ENCODE results near the gene ITM2C.
A peak's percentile ranks its signal among the peaks of the same experiment; 100 is the strongest.

Gene ITM2C, protein sequence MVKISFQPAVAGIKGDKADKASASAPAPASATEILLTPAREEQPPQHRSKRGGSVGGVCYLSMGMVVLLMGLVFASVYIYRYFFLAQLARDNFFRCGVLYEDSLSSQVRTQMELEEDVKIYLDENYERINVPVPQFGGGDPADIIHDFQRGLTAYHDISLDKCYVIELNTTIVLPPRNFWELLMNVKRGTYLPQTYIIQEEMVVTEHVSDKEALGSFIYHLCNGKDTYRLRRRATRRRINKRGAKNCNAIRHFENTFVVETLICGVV

DNA sequence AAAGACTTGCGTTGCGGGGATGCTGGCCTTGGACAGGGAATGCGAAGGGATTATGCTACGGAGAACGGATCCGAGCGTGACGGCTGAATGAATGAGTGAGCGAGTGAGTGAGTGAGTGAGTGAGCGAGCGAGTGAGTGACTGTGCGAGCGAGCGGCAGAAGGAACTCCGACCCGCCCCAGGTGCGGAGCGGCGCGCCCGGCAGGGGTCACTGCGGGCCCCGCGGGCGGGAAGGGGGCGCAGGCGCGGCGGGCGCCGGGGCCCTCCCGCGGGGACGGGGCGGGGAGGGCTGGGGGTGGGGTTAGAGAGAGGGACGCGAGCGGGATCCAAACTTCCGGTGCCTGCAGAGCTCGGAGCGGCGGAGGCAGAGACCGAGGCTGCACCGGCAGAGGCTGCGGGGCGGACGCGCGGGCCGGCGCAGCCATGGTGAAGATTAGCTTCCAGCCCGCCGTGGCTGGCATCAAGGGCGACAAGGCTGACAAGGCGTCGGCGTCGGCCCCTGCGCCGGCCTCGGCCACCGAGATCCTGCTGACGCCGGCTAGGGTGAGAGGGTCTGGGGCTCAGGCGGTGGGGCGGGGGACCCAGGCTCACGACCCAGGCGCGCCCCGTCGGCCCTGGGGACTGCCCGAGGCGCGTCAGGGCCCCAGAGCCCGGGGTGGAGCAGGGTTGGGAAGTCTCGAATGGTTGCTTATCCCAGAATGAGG lies at the start of gene ITM2C:
Gene ITM2C (plus strand): TSS at position 338 of the 702 bp plus-strand sequence. CDS start 84 bp downstream, at position 422.
- TF ChIP-seq TAF1 (IDR thresholded peaks at IDR 0.05; ENCODE audit: low read depth) (peak; percentile 39; the same call in 1 of the 2 replicates), ZBTB7A (IDR thresholded peaks at IDR 0.05; ENCODE audit: low read depth) (peak; percentile 70; the same call in 1 of the 2 replicates)
- TF ChIP-seq, protein P1, sequence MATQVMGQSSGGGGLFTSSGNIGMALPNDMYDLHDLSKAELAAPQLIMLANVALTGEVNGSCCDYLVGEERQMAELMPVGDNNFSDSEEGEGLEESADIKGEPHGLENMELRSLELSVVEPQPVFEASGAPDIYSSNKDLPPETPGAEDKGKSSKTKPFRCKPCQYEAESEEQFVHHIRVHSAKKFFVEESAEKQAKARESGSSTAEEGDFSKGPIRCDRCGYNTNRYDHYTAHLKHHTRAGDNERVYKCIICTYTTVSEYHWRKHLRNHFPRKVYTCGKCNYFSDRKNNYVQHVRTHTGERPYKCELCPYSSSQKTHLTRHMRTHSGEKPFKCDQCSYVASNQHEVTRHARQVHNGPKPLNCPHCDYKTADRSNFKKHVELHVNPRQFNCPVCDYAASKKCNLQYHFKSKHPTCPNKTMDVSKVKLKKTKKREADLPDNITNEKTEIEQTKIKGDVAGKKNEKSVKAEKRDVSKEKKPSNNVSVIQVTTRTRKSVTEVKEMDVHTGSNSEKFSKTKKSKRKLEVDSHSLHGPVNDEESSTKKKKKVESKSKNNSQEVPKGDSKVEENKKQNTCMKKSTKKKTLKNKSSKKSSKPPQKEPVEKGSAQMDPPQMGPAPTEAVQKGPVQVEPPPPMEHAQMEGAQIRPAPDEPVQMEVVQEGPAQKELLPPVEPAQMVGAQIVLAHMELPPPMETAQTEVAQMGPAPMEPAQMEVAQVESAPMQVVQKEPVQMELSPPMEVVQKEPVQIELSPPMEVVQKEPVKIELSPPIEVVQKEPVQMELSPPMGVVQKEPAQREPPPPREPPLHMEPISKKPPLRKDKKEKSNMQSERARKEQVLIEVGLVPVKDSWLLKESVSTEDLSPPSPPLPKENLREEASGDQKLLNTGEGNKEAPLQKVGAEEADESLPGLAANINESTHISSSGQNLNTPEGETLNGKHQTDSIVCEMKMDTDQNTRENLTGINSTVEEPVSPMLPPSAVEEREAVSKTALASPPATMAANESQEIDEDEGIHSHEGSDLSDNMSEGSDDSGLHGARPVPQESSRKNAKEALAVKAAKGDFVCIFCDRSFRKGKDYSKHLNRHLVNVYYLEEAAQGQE (IDR thresholded peaks at IDR 0.05; ENCODE audit: low read depth), result no peak

DNA sequence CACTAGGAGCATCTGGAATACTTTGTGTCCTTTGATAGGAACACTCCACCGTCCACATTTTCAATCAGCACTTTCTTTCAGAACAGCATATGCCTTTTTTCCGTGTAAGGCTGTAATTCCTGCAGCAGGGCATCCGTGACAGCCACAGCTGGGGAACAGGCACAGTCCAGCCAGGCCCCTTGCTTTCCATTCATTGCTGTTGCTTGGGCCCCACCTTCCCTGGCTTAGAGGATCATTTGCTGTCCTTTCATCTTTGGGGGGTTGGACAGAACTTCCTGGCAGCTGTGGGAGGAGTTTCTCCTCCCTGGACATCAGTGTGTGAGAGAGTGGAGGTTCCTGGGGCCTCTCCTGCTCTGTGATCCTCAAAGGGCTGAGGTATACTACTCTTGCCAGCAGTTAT lies 49.7 kb upstream of the ITM2C start:
- no peak for TF ChIP-seq FOXM1 (IDR thresholded peaks at IDR 0.05; ENCODE audit: borderline replicate concordance, low read depth)
- no peak for TF ChIP-seq TCF12 (IDR thresholded peaks at IDR 0.05; ENCODE audit: low read depth)
- no peak for TF ChIP-seq EP300 (IDR thresholded peaks at IDR 0.05; ENCODE audit: borderline replicate concordance)
- no peak for TF ChIP-seq YY1 (IDR thresholded peaks at IDR 0.05; ENCODE audit: low read depth)
- TF ChIP-seq USF1 (IDR thresholded peaks at IDR 0.05), result no peak
- no peak for TF ChIP-seq CEBPB (IDR thresholded peaks at IDR 0.05)
- no peak for TF ChIP-seq NFIC (IDR thresholded peaks at IDR 0.05)
- no peak for TF ChIP-seq RAD21 (IDR thresholded peaks at IDR 0.05; ENCODE audit: low read depth)
- TF ChIP-seq CREB1 (IDR thresholded peaks at IDR 0.05; ENCODE audit: low read depth), result no peak
- no peak for TF ChIP-seq TAF1 (IDR thresholded peaks at IDR 0.05; ENCODE audit: low read depth)
- TF ChIP-seq ZBTB7A (IDR thresholded peaks at IDR 0.05; ENCODE audit: low read depth), result no peak
- TF ChIP-seq, protein P1 (IDR thresholded peaks at IDR 0.05; ENCODE audit: low read depth), result no peak
- TF ChIP-seq, protein P2, sequence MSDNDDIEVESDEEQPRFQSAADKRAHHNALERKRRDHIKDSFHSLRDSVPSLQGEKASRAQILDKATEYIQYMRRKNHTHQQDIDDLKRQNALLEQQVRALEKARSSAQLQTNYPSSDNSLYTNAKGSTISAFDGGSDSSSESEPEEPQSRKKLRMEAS (IDR thresholded peaks at IDR 0.05), result no peak
- no peak for TF ChIP-seq EGR1 (IDR thresholded peaks at IDR 0.05)
- no peak for TF ChIP-seq TEAD4 (IDR thresholded peaks at IDR 0.05)

DNA sequence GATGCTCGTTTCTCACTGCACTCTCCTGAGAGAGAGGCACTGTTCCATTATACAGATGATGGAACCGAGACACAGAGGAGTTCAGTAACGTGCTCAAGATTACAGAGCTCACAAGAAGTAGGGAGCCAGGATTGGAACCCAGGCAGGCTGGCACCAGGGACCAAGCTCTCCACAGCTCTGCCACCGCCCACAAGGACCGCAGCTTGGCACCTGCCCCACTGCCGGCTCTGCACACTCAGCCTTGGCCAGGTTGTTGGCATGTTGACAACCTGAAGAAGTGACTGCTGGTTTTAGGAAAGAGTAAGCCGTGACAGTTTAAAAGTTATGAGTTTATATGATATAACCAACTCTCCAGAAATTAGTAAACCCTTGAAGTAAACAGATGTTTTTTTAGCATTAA lies 48.0 kb upstream of the ITM2C start:
- TF ChIP-seq FOXM1 (IDR thresholded peaks at IDR 0.05; ENCODE audit: borderline replicate concordance, low read depth) (no peak), EGR1 (IDR thresholded peaks at IDR 0.05) (no peak), YY1 (IDR thresholded peaks at IDR 0.05; ENCODE audit: low read depth) (no peak), RAD21 (IDR thresholded peaks at IDR 0.05; ENCODE audit: low read depth) (no peak), EP300 (IDR thresholded peaks at IDR 0.05; ENCODE audit: borderline replicate concordance) (no peak), USF1 (IDR thresholded peaks at IDR 0.05) (no peak), TCF12 (IDR thresholded peaks at IDR 0.05; ENCODE audit: low read depth) (no peak), TAF1 (IDR thresholded peaks at IDR 0.05; ENCODE audit: low read depth) (no peak), NFIC (IDR thresholded peaks at IDR 0.05) (no peak), ZBTB7A (IDR thresholded peaks at IDR 0.05; ENCODE audit: low read depth) (no peak)
- TF ChIP-seq, protein P1 (IDR thresholded peaks at IDR 0.05; ENCODE audit: low read depth), result no peak

GRCh38 chr2:230819433-230819832 lies 45.3 kb upstream of the ITM2C start:
- TF ChIP-seq FOXM1 (IDR thresholded peaks at IDR 0.05; ENCODE audit: borderline replicate concordance, low read depth) (no peak), USF1 (IDR thresholded peaks at IDR 0.05) (no peak), CREB1 (IDR thresholded peaks at IDR 0.05; ENCODE audit: low read depth) (no peak), EP300 (IDR thresholded peaks at IDR 0.05; ENCODE audit: borderline replicate concordance) (no peak), CEBPB (IDR thresholded peaks at IDR 0.05) (no peak), RAD21 (IDR thresholded peaks at IDR 0.05; ENCODE audit: low read depth) (no peak), EGR1 (IDR thresholded peaks at IDR 0.05) (no peak), NFIC (IDR thresholded peaks at IDR 0.05) (no peak), TCF12 (IDR thresholded peaks at IDR 0.05; ENCODE audit: low read depth) (no peak), TEAD4 (IDR thresholded peaks at IDR 0.05) (no peak), YY1 (IDR thresholded peaks at IDR 0.05; ENCODE audit: low read depth) (no peak), TAF1 (IDR thresholded peaks at IDR 0.05; ENCODE audit: low read depth) (no peak), ZBTB7A (IDR thresholded peaks at IDR 0.05; ENCODE audit: low read depth) (no peak)
- TF ChIP-seq, protein P1 (IDR thresholded peaks at IDR 0.05; ENCODE audit: low read depth), result no peak
- TF ChIP-seq, protein P2 (IDR thresholded peaks at IDR 0.05), result no peak

All from Ishikawa (cell line).